ENCODE results near the gene PCDH1. TPM values are rescaled to one million over a fixed set of nuclear protein-coding genes. Genes with fewer than 3 reads are reported as not detected.

Gene PCDH1
- total RNA-seq, 1 experiment from 2014 or later = 127 TPM

DNA sequence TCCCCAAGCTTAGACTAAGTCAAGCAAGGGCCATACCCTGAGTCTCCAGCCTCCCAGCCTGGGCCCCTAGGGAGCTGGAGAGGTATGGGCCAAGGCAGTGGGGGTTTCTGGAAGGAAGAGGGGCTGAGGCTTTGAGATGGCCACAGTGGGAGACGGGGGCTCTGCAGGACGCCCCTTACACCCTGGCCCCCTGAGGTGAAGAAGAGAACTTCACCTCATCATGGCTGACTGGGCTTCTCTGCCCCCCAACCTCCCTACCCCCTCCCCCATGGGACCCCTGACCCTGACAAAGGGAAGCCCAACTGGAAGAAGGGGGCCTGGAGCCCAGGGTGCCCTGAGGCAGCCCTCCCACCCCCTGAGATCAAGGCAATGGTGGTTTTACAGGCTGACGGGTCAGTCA, 25.8 kb downstream of the PCDH1 start:
- no peak overlapping the region for H4K8ac ChIP-seq (replicated peaks; ENCODE audit: insufficient read length, low read depth, low read length)
- H2BK20ac ChIP-seq (ENCODE audit: low read depth, low read length, poor library complexity, severe bottlenecking) = no peak overlapping the region
- H3K79me1 ChIP-seq (ENCODE audit: insufficient read depth, low read depth, low read length, poor library complexity, severe bottlenecking) = no peaks in the 10 kb centered on the region
- no peak overlapping the region for H3K4me3 Mint-ChIP-seq
- peaks cover 56 to 67% of the 10 kb centered on the region in 2 experiments for H3K4me1 Mint-ChIP-seq
- peaks cover 12% of the 10 kb centered on the region for H3K23me2 ChIP-seq (ENCODE audit: insufficient read length, low read depth, low read length, poor library complexity, severe bottlenecking)
- H3K14ac ChIP-seq (ENCODE audit: insufficient read depth, low read length) = no peak overlapping the region
- H4K5ac ChIP-seq (ENCODE audit: insufficient read length, low read depth, low read length) = no peak overlapping the region
- no peak overlapping the region for H3K23ac ChIP-seq (ENCODE audit: insufficient read length, low read depth, low read length)
- no peaks in the 10 kb centered on the region; the same call in 1 of the 2 replicates for H3K27me3 Mint-ChIP-seq (ENCODE audit: low read depth)
- H3K27ac Mint-ChIP-seq = no peak overlapping the region; a peak in 1 of 7 replicates
- no peak for TF ChIP-seq CTCF (conservative IDR thresholded peaks at IDR 0.05)
- no peak overlapping the region for H3K56ac ChIP-seq (ENCODE audit: insufficient read length, low read depth, low read length)
- no peak for DNase-seq
- no peak overlapping the region for H3K4me2 ChIP-seq (ENCODE audit: insufficient read depth, insufficient read length, low read length)
- peaks cover 30 to 46% (median 42%) of the 10 kb centered on the region in 3 experiments; a peak in 6 of 7 replicates for H3K36me3 Mint-ChIP-seq (ENCODE audit: insufficient read depth in 1 of 3, low read depth in 3 of 3)
- H2BK5ac ChIP-seq (ENCODE audit: insufficient read length, low read length) = no peak overlapping the region
- H3K9me3 ChIP-seq (ENCODE audit: control insufficient read depth, low read depth, low read length) = no peaks in the 10 kb centered on the region
- no peak overlapping the region for H2BK12ac ChIP-seq (ENCODE audit: insufficient read length, low read depth, low read length)
- H3K27ac ChIP-seq (ENCODE audit: insufficient read length, low read depth, low read length) = no peak overlapping the region
- H3K4me1 ChIP-seq (ENCODE audit: insufficient read depth, low read length) = peaks cover 14% of the 10 kb centered on the region
- H2BK15ac ChIP-seq (ENCODE audit: low read depth, low read length) = no peak overlapping the region
- no peak overlapping the region for H2AFZ ChIP-seq (ENCODE audit: low read length)
- H3K18ac ChIP-seq (ENCODE audit: insufficient read length, low read depth, low read length) = no peak overlapping the region
- no peak overlapping the region for H3K4ac ChIP-seq (ENCODE audit: low read depth, low read length)
- no CpG with 5 or more reads among the region's 3 CpGs for WGBS (ENCODE audit: extremely low coverage, insufficient read length, low lambda C conversion rate)
- H3T11ph ChIP-seq (ENCODE audit: low read length) = no peak overlapping the region
- no peak overlapping the region for H2BK120ac ChIP-seq (ENCODE audit: low read depth, low read length, poor library complexity, severe bottlenecking)
- H3K79me2 ChIP-seq (ENCODE audit: insufficient read depth, low read length) = no peaks in the 10 kb centered on the region
- no peaks in the 10 kb centered on the region for H3K27me3 ChIP-seq (ENCODE audit: insufficient read depth, low read length)
- H3K9ac ChIP-seq (ENCODE audit: extremely low read depth, insufficient read length, low read length) = no peak overlapping the region
- H4K91ac ChIP-seq (ENCODE audit: insufficient read length, low read depth, low read length) = no peak overlapping the region
- no peaks in the 10 kb centered on the region; a peak in 1 of 5 replicates for H3K9me3 Mint-ChIP-seq
- no peak overlapping the region for H2AK5ac ChIP-seq (ENCODE audit: insufficient read length, low read length)
- H4K20me1 ChIP-seq (ENCODE audit: control insufficient read depth, insufficient read depth, insufficient read length) = no peaks in the 10 kb centered on the region

Measured in H9 (cell line).